D721Med (cell line): ENCODE data around the gene CPXM1.
"Not testable (repeated sequence)": the region's sequence is repeated elsewhere in the genome, so short reads cannot be mapped to it uniquely, and the experiment has no call there.

Experiments
- DNase-seq: peaks from one replicate; pipeline ENCODE4 v3.0.0; 2011; ENCODE audit warnings: low spot score; ENCODE audit not compliant: insufficient read length
- FAIRE-seq: peaks from 2 replicates; lab custom pipeline; 2011; peaks lifted over from hg19 to GRCh38; lab: Jason Lieb, UNC
- TF ChIP-seq, protein P1 (sequence below): IDR thresholded peaks from 2 replicates; pipeline ENCODE4 v1.5.1; 2012; ENCODE audit warnings: mild to moderate bottlenecking, control low read depth; ENCODE audit not compliant: insufficient read depth; ENCODE audit errors: missing control alignments

Gene CPXM1

DNA sequence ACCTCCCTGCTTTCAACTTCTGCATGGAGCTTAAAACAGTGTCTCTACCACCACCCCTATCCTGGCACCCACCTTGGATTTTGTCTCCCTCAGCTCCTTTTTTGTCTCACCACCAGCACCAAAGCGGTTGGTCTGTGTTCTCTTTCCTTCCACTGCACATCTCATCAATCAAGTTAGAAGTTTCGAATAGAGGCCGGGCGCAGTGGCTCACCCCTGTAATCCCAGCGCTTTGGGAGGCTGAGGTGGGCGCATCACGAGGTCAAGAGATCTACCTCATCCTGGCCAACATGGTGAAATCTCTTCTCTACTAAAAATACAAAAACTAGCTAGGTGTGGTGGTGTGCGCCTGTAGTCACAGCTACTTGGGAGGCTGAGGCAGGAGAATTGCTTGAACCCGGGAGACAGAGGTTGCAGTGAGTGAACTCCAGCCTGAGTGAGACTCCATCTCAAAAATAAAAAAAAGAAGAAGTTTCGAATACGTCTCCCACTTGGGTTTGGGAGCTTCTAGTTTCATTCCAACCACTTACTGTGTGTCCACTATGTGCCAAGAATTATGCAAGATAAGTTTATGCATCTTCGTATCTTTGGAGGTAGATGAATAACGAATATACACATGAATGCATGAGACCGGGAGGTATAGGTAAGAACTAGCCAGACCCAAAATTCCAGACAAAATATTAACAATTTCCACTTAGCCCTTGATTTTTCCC, 34.1 kb upstream of the CPXM1 start:
- TF ChIP-seq, protein P1, sequence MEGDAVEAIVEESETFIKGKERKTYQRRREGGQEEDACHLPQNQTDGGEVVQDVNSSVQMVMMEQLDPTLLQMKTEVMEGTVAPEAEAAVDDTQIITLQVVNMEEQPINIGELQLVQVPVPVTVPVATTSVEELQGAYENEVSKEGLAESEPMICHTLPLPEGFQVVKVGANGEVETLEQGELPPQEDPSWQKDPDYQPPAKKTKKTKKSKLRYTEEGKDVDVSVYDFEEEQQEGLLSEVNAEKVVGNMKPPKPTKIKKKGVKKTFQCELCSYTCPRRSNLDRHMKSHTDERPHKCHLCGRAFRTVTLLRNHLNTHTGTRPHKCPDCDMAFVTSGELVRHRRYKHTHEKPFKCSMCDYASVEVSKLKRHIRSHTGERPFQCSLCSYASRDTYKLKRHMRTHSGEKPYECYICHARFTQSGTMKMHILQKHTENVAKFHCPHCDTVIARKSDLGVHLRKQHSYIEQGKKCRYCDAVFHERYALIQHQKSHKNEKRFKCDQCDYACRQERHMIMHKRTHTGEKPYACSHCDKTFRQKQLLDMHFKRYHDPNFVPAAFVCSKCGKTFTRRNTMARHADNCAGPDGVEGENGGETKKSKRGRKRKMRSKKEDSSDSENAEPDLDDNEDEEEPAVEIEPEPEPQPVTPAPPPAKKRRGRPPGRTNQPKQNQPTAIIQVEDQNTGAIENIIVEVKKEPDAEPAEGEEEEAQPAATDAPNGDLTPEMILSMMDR = no peak
- FAIRE-seq (no peak), DNase-seq (no peak)

GRCh38 chr20:2833761-2834160, 33.3 kb upstream of the CPXM1 start:
- FAIRE-seq (no peak), DNase-seq (no peak)
- TF ChIP-seq, protein P1 = no peak

GRCh38 chr20:2831206-2831605, 30.8 kb upstream of the CPXM1 start:
- FAIRE-seq, DNase-seq: not testable (repeated sequence)

DNA sequence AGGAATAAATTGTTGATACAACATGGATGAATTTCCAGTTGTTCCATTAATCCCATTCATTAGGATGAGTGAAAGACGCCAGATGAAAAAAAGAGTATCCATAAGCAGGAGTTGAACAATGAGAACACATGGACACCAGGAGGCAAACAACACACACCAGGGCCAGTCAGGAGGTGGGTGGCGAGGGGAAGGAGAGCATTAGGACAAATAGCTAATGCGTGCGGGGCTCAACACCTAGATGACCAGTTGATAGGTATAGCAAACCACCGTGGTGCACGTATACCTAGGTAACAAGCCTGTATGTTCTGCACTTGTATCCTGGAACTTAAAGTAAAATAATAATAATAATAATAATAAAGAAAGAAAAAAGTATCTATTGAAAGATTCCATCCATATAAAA, 28.9 kb upstream of the CPXM1 start:
- TF ChIP-seq, protein P1 = no peak
- DNase-seq = no peak
- no peak for FAIRE-seq

DNA sequence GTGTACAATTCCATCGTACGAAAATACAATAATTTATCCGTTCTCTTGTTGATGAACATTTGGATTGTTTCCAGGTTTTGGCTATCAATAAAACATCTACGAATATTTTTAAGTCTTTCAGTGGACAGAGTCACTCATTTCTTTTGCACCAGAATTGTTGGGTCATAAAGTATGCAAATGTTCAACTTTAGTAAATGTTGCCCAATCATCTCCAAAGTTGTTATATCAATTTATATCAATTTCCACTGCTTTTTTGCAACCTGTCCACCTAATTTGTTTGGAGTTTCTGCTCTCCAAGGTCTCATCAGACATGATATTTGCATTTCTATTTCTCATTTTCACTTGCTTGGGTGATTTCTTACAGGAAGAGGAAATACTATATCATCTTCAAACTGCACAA, 26.2 kb upstream of the CPXM1 start:
- TF ChIP-seq, protein P1 = no peak
- FAIRE-seq = no peak
- no peak for DNase-seq

DNA sequence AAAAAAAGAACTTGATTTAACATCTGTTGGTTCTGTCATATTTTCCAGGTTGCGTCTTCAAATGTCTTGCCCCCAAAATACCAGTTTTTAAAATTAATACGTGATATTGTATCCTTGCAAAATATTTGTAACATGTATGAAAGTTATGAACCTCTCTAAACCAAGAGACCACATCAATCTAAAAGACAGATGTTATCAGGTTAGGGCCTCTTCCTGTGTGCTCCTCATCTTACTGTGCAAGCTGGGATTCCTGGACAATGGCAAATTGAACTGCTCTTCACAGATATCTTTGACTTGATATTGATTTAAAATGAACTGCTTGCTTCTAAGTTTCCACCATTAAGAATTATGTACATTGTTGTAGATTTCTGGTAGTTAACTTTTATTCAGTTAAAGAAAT, 25.3 kb upstream of the CPXM1 start:
- FAIRE-seq (no peak), DNase-seq (no peak)
- TF ChIP-seq, protein P1 = no peak

GRCh38 chr20:2822073-2822472, 21.6 kb upstream of the CPXM1 start:
- TF ChIP-seq, protein P1 = no peak
- DNase-seq = no peak
- no peak for FAIRE-seq
